Amniotic epithelial cell (primary cell): ENCODE measurements around the gene TNRC6B.
A peak's percentile ranks its signal among the peaks of the same experiment; 100 is the strongest.
"Not testable (repeated sequence)": the region's sequence is repeated elsewhere in the genome, so short reads cannot be mapped to it uniquely, and the experiment has no call there.

Source experiments
- DNase-seq: peaks from one replicate; pipeline ENCODE4 v3.0.0-alpha.2; 2010; ENCODE audit warnings: low read depth

The TNRC6B gene

DNA sequence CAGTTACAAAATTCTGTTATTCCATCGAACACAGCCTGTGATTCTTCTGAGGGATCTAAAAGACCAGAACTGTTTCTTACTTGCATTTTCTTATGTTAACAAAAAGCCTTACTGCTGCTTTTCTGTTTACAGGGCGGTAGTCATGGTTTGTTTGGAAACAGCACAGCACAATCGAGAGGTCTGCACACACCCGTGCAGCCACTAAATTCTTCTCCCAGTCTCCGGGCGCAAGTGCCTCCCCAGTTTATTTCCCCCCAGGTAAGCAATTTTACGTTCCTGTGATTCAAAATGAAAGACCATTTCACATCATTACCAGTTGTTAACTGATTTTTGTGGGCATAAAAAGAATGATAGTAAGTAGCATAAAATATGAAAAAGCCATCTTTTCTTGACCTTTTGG is 107.8 kb downstream of the TNRC6B start:
- no peak for DNase-seq

- no peak for DNase-seq
These were observed 112.3 kb downstream of the TNRC6B start for GRCh38 chr22:40289991-40290459.

DNA sequence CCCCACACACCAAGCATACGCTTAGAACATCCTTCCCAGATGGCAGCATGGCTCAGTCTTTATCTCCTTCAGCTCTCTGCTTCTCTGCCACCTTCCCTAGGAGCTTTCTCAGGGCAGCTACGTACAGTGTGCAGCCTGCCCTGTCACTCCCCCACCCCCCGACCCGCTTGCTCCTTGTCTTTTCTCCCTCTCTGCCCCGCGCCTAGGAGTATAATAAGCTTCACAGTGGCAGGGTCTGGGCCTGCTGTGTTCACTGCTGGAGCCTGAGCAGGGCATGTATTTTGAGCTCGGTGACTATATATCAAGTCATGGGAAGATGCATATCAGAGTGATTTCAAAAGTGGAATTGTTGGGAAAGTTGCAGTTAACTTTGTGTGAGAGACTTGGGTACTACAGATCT is 112.8 kb downstream of the TNRC6B start:
- peak; percentile 45 for DNase-seq

DNA sequence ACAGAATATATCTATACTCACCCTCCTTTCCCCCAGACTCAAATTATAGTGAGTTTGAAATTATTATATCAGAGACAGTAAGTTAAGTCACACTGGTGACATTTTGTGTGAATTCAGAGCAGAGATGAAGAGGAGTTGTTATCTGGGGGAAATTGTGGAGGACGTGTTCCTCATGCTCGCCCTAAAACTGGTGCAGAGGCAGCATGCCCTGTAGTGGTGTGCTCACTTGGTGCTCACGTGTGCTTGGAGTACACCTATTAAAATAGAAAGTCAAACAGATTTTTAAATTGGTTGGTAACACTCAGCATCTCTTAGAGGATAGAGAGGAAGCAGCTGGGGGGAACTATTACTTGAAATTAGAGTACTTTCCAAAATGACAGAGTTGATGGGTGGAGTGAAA is 117.0 kb downstream of the TNRC6B start:
- no peak for DNase-seq

DNA sequence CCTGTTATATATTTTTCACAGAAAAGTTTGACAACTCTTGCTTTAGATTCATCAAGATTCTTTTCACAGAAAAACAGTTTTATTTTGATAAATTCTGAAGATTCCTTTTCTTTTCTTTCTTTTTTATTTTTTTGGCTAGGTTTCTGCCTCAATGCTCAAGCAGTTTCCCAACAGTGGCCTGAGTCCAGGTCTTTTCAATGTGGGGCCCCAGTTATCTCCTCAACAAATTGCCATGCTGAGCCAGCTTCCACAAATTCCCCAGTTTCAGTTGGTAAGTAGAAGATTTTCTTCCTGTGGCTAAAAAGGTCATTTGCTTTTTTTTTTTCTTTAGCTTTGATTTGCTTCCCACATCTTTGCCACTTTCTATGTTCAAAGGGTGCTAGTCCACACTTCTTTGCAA is 122.6 kb downstream of the TNRC6B start:
- peak; percentile 13 for DNase-seq

DNA sequence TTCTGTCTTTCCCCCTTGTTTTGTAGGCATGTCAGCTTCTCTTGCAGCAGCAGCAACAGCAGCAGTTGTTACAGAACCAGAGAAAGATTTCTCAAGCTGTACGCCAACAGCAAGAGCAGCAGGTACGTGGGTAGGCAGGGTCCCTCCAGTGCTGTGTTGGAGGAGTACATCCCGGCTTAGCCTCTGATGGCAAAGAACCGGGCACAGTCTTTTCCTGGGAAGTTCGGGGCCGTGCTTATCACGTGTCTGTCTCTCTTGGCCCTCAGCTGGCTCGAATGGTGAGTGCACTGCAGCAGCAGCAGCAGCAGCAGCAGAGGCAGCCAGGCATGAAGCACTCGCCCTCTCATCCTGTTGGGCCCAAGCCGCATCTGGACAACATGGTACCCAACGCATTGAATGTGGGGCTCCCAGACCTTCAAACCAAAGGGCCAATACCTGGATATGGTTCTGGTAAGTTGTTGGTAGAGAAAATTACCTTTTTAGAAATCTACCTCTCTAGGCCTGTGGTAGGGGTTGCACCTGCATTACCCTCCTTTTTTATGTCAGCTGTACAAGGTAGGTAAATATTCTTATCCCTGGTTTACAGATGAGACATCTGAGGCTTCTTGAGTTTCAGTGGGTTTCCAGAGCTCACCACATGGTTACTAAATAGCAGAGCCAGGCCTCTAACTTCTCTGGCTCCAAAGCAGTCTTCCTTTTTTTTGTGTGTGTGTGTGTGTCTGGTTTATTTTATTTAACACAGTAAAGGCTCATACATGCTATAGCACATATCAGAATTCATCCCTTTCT is 123.4 kb downstream of the TNRC6B start:
- DNase-seq: no peak

DNA sequence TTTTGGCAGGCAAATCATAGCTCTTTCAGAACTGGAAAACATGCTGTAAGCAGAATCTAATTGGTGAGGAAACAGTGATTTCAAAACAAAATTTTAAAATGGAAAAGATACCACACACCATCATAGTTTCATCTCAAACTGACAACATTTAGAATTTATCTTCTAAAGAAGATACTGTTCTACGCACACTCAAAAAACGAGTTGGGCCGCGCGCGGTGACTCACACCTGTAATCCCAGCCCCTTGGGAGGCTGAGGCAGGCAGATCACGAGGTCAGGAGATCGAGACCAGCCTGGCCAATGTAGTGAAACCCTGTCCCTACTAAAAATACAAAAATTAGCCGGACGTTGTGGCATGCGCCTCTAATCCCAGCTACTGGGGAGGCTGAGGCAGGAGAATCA is 124.4 kb downstream of the TNRC6B start:
- DNase-seq: no peak

DNA sequence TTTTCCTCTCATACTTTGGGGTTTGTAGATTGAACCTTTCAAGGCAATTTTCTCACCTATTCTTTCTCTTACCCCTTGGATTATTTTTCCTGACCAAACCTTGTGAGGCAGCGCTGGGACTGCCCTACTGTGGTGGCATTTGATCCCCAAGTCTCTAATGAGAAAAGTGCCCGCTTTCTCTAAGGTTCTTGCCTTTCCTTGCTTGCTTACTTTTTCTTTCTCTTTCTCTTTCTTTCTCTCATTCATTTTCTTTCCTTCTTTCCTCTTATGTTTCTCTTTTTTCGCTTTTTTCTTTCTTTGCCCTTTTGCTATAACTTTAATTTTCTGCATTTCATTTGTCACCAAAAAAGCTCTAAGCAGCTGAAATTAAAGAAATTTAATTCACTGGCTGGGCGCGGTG is 127.9 kb downstream of the TNRC6B start:
- DNase-seq: no peak

DNA sequence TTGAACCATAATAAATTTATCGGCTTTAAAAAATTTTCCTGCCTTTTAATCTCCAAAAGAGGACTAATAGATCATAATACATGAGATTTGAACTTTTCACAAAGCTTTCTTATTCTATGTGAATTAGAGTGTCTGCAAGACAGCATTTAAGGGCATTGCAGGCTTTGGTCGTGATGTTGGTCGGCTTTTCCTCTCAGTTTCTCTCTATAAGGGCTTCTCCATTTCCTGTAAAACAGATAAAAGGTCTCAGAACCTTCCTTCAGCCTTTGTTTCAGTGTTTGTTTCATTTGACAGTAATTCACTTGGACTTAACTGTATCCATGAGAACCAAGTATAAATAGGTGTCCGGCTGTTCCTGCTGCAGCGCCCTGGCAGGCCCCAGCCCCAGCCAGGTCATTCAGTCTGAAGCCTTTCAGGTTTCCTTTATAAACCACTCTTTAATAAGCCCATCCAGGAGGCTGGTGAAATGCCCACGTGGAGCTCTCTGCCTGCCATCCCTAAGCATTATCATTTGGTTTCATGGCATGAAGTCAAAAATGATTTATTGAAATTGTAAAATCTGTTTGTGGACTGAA is 131.4 kb downstream of the TNRC6B start:
- DNase-seq: no peak

DNA sequence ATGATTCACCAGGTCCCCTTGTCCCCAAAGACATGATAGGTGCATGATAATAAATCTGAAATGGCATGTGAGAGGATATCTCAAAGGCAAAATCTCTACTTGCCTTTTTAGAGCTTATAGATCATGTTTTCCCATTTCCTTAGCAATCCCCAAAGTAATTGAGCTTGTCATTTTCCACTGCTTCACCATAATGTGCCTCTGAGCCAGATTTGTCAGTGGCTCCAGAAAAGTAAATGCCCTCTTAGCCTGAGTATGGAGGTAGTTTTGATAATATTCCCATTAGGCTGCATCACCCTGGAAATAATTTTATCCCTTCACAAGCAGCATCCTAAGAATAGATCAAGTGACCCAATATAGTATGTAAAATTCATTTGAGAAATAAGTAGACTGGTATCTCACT is 131.9 kb downstream of the TNRC6B start:
- no peak for DNase-seq

DNA sequence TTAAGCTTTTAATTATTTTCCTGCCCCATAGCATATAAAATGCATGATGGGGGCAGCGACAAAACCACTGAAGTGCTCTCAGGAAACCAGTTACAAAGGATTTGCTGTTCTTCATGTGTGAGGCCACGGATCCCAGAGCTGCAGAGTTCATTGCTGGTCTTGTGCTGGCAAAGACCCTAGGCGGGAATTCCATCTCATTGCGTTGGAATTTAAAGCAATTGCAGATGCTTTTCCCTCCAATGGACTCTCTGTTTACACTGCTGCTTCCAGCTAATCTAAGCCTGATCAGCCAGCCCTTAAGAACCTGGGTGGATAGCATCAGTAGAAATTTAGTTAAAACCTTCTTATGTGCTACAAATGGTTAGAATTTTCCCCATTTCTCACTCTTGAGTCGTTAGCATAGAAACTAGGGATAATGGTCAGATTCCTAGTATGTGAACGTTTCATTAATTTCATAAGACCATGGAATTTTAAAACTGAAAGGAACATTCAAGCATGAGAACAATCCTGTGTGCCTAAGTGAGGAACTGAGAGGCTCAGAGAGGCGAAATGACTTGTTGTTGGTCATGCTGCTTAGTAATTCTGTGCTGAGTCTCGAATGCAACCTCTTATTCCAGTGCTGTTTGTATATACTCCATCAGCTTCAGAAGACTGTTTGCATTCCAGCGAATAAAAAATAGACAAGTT is 132.5 kb downstream of the TNRC6B start:
- DNase-seq: peak; percentile 83

- DNase-seq: no peak
These were observed 133.0 kb downstream of the TNRC6B start for GRCh38 chr22:40310768-40311120.

DNA sequence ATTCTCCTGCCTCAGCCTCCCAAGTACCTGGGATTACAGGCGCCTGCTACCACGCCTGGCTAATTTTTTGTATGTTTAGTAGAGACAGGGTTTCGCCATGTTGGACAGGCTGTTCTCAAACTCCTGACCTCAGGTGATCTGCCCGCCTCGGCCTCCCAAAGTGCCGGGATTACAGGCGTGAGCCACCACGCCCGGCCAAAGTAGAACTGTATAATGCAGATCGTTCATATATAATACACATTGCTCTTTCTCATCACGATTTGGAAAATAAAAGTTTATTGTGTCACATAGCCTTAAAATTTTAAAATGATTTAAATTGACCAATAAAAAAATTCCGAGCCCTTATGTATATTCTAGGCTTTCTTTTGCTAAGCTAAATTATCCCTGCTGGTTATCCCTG is 133.9 kb downstream of the TNRC6B start:
- DNase-seq: not testable (repeated sequence)

- no peak for DNase-seq
These were observed 134.3 kb downstream of the TNRC6B start for GRCh38 chr22:40312050-40312449.

- no peak for DNase-seq
These were observed 135.3 kb downstream of the TNRC6B start for GRCh38 chr22:40313007-40313406.

GRCh38 chr22:40314041-40314440 is 136.3 kb downstream of the TNRC6B start:
- no peak for DNase-seq

DNA sequence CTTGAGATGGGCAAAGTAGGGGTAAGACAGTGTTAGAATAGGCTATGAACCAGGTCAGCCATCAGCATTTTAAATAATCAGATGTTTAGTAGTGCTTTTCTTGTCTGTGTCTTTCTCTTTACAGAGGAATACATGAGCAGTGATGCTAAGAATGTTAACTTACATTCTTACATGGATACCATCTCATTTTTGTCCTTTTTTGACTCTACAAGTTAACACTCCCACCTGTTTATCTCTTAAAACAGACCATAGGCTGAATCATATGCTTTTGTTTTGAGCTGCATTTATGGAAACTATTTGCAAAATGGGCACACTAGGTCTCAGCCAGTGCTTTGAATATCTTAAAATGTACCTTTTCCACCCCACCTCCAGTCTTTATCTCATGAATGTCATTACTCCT is 143.0 kb downstream of the TNRC6B start:
- peak; percentile 27 for DNase-seq

DNA sequence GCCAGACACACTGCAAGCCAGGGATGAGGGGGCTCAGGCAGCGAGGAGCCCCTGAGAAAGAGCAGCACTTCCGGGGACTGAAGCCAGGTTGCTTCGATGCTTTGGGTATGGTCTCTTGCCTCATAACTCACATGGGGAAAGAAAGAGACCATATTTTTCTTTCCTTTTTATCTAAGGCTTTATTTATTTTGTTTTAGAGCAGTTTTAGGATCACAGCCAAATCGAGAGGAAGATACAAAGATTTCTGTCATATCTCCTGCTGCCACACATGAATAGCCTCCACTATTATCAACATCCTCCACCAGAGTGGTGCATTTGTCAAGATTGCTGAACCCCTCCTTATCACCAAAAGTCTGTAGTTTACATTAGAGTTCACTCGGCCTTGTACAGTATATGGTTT is 144.3 kb downstream of the TNRC6B start:
- DNase-seq: peak; percentile 18

GRCh38 chr22:40322818-40323447 is 145.2 kb downstream of the TNRC6B start:
- DNase-seq: no peak

DNA sequence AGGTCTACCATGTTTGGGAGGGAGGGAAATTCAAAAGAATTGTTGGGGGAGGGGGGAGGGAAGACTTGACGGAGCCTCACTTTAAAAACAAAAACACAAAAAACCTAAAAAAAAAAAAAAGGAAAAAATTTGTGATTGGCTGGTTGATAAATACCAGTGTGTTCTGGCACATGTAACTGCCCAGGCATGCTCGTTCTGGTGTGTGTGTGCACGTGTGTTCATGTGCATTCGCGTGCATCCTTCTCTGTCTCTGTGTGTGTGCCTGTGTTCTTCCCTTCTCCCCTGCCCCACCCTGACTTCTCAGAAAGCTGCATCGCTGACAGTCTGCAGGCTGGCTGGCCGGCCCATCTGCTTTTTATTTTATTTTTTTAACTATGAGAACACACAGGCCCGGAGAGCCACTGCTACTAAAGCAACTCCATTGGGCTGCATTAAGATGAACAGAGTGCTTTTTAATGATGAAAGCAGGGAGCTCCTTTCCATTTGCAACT is 146.0 kb downstream of the TNRC6B start:
- no peak for DNase-seq

DNA sequence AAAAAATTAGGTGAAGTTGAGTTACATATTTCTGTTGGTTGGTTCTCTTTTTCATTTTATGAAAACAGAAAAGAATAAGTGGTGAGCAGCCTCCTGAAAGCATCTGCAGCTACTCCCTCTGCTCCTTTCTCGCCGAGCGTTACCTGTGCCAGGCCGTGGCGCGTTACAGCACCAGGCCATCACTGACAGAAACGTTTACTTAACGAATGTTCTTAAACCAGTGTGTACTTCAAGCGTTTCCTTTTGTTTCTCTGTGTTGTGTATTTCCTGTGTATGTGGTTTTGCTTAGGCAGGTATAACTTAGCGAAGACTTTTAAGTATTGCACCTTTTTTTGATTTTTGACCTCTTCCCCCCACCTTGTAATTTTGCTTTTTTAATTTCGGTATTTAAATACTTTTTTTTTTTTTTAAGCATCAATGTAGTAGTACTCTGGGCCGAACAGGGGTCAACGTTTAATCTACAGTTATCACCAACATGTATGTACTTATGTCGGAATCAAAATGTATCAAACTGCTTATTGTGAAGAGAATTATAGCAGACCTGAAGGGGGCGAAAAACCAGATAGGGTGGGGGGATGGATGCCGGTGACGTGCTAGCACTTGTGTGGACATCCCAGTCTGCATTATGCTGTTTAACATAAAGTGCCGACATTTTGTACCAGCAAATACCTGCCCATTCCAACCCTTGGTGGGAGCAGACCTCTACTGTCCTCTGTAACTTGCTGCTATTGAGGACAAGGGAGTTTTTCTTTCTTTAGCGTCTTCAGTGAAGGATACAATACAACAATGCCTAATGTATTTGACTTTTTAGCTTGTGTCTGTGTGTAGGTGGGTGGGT is 147.0 kb downstream of the TNRC6B start:
- no peak for DNase-seq

- DNase-seq: no peak
These were observed 147.6 kb downstream of the TNRC6B start for GRCh38 chr22:40325315-40325714.
